ENCODE data around the gene AXIN2.
"Not testable (repeated sequence)": the region's sequence is repeated elsewhere in the genome, so short reads cannot be mapped to it uniquely, and the experiment has no call there.

AXIN2 gene

GRCh38 chr17:65514082-65514481 lies 47.4 kb downstream of the AXIN2 start:
- DNase-seq: no peak

DNA sequence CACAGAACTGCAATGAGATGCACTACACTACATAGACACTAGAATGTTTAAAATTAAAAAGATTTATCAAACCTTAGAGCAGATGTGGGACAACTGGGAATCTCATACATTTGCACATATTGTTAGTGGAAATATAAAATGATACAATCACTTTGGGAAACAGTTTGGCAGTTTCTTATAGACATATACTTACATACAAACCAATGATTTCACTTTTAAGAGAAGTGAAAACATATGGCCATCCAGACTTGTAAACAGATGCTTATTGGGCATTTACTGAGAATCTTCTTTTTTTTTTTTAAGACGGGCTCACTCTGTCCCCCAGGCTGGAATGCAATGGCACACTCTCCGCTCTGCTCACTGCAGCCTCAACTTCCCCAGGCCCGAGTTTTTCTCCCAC lies 50.1 kb downstream of the AXIN2 start:
- DNase-seq: no peak

DNA sequence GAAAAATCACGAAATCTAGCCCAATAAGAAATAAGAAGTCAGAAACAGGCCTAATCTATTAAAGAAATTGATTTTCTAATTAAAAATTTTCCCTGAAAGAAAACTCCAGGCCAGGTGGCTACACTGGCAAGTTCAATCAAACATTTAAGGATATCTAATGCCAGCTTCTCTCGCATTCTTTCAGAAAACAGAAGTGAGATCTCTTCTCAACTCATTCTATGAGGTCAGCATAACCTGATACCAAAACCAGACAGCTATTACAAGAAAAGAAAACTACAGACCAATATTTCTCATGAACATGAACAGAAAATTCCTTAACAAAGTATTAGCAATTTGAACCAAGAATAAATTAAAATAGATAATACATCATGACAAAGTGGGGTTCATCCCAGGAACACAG lies 52.4 kb downstream of the AXIN2 start:
- no peak for DNase-seq

GRCh38 chr17:65504673-65505072 lies 56.8 kb downstream of the AXIN2 start:
- not testable (repeated sequence) for DNase-seq

GRCh38 chr17:65504141-65504540 lies 57.3 kb downstream of the AXIN2 start:
- no peak for DNase-seq

DNA sequence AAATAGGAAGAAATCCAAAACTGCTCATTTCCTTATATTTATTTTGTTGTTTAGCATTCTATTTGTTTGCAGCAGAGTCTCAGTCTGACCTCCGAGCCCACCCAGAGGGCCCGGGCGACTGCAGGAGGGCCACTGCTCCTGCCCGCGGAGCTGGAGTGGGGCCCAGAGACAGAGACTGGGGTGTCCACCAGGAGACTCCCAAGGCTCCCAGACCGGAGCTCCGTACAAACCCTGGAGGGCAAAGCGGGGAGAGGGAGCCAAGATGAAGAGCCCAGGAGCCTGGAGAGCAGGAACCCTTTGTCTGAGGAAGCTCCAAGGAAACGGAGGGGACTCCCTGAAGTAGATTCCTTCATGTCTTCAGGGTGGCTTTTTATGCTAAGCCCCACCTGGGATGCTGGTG lies 57.9 kb downstream of the AXIN2 start:
- no peak for DNase-seq

DNA sequence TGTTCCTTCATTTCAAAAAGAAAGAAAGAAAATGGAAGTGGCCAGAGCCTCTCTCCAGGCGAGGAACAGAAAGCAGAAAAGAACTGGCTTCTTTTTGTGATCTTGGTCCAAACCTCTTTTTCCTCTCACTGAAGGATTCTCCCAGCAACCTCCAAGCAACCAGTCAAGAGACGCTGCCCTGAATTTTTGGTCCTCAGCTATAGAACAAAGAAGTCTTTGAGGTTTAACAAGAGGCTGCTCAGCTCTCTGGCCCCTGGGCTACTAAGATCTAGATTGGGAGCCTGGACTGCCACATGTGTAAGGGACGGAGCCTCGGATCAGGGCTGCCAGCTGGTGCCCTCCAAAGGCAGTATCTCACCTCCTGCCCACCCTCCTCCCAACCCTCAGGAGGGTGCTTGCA lies 62.6 kb downstream of the AXIN2 start:
- no peak for DNase-seq

DNA sequence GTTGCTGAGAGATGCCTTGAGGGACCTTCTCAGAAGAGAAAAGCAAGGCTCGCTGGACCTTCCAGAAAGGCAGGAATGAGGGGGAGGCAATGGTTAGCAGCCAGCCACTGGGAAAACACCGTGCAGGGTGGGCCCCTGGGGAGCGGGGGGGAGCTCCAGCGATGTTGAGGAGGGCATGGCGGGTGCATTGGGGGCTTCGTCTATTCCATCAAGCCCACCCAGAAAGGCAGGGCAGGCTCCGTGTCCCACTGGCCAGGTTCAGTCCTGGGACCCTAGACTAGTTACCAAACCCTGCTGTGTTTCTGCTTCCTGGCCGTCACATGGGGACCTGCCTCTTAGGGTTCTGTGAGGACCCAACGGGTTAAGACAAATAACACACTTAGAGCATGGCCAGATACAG lies 64.6 kb downstream of the AXIN2 start:
- DNase-seq: no peak

DNA sequence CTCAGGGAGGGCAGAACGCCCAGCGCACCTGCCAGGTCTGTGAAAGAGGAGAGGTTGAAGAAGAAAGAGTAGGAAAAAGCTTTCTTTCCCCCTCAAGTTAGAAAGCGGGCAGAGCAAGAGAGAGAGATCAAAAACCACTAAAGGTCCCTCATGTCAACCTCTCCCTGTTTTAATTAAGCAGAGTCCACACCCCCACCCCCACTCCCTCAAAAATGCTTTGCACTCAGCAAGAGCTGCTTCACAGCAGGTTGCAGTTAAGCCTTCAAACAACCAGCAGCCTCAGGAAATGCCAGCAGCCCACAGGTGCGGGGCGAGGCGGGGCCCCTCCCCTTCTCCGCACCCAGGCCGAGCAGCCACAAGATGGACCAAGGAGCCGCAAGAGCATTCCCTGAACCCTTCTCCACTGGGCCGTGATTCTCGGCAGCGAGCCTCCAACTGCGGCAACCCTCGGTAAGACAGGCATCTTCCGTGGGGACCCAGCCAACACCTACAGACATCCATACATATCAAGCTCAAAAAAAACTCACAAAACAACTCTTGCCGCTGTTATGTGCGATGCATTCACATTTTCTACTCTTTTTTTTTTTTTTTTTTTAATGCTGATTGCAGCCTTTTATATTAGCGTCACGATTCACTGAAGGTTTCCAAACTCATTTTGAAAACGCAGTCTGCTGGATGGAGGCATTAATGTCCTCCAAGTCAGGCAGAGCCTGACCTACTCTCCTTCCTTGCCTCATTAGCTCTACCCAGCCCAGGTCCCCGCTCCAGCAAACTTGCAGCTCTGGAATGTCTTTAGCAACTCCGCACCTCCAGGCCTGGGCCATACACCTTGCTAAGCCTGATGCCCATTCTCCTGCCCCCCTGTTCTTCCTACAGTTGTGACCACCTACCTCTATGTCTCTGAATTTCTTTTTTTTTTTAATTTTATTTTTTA lies 66.1 kb downstream of the AXIN2 start:
- no peak for DNase-seq

GRCh38 chr17:65489413-65490155 lies 71.9 kb downstream of the AXIN2 start:
- no peak for DNase-seq

DNA sequence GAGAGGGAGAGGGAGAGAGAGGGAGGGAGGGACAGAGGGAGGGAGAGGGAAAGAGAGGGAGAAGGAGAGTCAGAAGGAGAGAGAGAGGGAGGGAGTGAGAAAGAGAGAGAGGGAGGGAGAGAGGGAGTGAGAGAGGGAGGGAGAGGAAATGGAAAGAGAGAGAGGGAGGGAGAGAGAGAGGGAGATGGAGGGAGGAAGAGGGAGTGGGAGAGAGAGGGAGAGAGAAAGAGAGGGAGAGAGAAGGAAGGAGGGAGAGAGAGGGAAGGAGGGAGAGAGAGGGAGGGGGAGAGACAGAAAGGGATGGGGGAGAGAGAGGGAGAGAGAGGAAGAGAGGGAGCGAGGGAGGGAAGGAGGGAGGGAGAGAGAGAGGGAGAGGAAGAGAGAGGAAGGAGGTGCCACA lies 72.8 kb downstream of the AXIN2 start:
- no peak for DNase-seq

- DNase-seq: no peak
Measured at GRCh38 chr17:65487990-65488389, 73.5 kb downstream of the AXIN2 start.

DNA sequence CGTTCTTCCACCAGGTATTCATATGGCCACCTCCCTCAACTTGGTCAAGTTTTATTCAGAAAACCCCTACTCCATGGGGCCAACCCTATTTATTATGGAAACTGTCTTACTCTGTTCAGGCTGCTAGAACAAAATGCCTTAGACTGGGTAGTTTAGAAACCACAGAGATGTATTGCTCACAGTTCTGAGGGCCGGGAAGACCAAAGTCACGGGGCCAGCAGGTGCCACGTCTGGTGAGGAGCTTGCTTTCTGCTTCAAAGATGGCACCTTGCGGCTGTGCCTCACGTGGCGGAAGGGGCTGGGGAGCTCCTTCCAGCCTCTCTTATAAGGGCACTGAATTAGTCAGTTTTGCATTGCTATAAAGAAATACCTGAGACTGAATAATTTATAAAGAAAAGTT lies 74.3 kb downstream of the AXIN2 start:
- DNase-seq: no peak

DNA sequence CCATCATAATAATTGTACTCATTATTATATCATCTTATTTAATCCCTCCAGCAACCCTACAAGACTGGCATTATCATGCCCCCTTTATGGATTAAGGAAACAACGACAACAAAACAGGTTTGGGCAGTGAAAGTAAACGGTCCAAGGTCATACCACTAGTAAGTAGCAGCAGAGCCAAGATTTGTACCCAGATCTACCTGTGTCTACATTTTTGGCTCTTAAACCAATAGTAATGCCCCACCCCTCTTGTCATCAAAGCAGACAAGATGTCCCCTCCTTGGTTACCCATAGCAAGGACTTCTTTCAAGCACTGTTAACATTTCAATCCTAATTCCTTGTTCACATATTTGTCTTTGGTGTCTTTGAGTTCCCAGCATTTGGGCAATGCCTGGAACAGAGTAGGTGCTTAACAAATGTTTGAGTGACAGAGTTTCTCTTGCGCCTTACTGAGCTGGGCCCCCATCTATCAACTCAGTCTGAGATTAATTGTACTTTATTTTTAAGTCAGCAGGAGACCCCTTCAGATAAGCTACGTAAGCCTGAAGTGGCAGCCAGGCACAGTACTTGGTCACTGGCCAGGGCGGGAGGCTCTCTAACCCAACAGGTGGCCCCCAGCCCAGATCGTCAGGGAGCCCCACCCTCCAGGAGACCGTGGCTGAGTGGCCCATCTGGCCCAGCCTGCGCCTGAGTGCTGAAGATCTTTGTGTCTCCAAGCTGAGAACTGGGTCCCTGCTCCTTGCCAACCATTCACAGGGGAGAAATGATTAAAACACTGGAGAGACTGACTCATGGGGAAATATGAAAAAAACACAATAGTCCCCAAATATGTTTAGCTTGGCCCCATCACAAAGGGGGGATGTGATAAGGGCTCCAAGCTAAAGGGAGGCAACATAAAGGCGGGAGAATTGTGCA lies 75.8 kb downstream of the AXIN2 start:
- no peak for DNase-seq

DNA sequence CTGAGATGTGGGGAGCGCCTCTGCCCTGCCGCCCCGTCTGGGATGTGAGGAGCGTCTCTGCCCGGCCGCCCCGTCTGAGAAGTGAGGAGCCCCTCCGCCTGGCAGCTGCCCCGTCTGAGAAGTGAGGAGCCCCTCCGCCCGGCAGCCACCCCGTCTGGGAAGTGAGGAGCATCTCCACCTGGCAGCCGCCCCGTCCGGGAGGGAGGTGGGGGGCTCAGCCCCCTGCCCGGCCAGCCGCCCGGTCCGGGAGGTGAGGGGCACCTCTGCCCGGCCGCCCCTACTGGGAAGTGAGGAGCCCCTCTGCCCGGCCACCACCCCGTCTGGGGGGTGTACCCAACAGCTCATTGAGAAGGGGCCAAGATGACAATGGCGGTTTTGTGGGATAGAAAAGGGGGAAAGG lies 77.0 kb downstream of the AXIN2 start:
- DNase-seq: not testable (repeated sequence)

DNA sequence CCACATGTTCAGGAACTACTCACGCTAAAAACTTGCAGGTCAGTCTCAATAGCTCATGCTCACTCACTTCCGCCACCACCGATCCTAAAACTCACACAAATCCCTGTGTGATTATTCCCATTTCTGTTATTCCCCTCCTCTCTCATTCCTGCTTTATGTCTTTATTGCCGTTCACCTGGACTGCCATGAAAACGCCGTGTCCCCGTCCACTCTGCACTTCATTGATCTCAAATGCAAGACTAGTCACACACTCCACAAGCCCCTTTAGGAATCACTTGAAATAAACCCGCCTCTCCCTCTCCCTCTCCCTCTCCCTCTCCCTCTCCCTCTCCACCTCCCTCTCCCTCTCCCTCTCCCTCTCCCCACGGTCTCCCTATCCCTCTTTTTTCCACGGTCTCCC lies 78.0 kb downstream of the AXIN2 start:
- DNase-seq: no peak

GRCh38 chr17:65482201-65482600 lies 79.2 kb downstream of the AXIN2 start:
- DNase-seq: no peak

- DNase-seq: no peak
Measured at GRCh38 chr17:65479282-65479681, 82.2 kb downstream of the AXIN2 start.
